Measurements from ENCODE around the gene POMGNT1.

The POMGNT1 gene

DNA sequence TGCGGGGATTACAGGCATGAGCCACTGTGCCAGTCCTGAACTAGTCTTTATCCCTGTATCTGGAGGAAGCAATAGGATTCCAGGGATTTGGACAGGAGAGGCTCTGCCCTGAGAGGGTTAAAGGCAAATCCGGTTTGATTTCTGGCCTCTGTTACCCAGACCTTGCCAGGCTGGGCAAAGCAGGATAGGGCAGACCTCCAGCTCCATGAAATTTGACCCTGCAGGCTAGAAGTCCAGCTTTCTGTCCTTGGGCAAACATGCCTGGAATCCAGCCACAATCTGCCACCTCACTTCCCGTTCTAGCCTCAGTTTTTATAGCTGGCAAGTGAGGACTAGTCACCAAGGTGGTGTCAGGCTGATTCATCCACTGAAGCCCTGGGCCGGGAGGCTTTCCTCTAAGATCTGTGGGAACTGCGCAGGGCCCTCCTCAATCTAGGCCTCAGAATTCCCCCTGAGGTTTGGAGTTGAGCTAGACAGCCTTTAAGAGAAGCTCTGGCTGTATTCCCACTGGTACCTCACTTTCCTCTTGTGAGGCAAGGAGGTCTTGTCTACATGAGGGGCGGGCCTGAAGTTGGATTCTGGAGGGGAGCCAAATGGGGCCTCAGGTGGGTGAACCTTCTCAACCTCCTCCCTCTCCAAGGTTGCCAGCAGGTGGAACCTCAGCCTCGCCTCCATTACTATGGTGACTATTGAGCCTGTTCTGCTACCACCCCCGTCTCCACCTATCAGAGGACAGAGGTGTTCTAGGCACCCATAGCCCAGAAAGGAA, 15.0 kb downstream of the POMGNT1 start:
- no peak for DNase-seq (ENCODE audit: low read depth)

DNA sequence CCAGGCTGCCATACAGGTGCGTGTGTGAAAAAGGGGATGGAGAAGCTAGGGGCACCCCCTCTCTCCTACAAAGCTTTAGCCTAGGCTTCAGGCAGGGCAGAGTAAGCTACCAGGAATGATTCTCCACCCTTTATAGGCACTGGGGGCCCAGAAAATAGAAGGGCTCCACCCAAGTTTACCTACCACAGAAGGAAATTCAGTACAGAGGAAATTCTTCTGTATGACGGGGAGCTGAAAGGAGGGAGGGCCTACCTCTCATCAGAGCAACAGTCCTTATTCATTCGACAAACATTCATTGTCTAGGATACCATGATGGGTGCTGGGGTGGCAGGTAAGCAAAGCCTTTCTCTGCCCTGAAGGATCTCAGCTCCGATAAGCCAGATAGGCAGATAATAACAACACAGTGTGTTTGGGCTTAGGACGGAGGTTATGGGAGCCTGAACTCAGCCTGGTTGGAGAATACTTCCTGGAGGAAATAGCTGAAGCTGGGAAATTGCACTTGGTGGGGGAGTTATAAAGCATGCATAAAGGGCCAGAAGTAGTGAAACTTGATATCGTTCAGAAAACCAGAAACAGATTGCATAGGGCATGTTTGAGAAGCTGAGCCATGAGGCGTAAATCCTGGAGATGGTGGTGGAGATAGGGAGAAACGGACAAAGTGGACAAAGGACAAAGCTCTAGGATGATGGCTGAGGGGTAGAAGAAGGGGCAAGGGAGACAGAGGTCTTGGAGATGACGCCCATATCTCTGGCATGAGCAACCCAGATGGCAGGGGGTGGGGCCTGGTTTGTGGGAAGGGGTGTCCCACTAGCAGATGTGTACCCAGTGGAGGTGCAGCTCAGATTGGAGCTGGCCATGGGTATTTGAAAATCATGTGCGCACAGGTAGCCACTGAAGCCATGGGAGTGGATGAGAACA, 16.6 kb downstream of the POMGNT1 start:
- DNase-seq (ENCODE audit: low read depth): no peak

DNA sequence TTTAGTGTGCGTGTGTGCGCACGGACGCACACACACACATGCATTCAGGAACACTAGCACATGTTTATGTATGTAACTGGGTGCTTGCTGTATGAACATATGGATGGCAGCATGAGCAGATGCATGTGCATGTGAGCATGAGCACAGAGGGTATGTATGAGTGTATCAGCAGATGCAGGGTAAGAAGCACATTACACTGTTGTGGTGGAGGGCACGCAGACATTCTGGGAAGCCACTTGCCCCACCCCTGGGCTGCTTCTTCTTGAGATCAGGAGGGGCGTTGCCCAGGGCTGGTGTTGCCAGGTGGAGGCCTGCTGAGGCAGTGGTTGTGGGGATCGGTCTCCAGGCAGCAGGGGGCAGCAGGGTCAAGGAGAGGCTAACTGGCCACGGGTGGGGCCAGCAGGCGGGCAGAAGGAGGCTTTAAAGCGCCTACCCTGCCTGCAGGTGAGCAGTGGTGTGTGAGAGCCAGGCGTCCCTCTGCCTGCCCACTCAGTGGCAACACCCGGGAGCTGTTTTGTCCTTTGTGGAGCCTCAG, 18.1 kb downstream of the POMGNT1 start:
- no peak for DNase-seq (ENCODE audit: low read depth)

DNA sequence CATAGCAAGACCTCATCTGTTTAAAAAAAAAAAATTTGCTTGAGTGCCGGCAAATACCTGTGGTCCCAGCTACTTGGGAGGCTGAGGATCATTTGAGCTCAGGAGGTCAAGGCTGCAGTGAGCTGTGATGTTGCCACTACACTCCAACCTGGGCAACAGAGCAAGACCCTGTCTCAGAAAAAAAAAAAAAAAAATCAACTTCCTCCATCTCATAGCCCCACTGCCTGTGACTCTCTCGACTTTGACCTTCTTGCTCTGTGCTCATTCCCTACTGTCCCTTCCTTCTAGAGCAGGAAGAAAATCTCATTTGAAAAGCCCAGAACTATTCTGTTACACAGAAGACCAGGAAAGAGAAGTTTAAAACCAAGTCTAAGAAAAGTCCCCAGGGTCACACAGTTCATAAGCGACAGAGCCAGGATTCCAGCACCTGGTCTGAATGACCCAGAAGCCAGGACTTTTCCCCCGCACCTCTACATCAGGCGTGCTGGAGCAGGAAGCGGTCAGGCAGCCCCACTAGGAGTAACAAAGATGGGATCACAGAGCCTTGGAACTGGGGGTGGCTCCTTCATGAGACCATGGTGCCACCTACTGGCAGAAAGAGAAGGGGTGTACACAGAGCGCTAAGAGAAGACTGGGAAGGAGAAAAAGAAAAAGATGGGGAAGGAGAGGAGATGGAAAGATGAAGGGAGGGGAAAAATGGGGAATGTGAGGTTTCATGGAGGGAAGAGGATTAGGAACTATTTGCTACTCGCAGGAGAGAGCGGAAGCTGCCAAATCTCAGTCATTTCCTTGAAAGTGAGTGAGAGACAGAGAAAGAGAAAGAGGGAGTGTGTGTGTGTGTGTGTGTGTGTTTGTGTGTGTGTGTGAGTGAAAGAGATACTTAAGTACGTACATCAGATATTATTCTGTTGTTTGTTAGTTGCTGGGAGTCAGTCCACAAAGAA, 18.8 kb downstream of the POMGNT1 start:
- DNase-seq (ENCODE audit: low read depth): peak; percentile 34

DNA sequence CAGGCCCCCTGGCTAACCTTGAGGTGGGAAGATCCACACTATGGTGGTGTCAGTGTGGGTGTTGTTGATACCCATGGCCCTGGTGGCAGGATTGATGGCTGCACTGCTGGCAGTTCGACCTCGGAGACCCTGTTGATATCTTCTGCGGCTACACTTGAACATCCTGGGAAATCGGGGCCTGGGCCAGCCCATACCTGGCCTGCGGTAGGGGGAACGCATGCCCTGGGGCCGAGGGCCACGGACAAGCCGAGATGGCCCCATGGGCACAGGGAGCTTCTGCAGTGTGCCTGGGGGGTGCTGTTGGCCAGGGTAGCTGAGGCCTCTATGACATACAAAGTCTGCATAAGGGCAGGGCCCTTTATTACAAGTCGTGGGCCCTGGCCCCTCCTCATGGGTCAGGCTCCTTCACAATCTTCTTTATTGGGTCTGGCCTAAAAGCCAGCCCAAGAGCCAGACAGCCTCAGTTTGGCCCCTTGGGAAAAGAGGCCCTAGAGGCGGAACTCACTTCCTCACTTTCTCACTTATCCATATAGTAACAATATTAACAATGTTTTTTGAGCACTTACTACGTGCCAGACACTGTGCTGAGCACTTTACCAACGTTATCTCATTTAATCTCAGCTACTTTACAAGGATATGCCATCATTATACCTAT, 21.9 kb downstream of the POMGNT1 start, which contains the start of gene P3R3URF:
Gene P3R3URF, minus strand, starts transcription at position 278 of the 655 bp plus-strand sequence. Its CDS starts 17 bp downstream, at position 261.
- DNase-seq (ENCODE audit: low read depth): no peak

DNA sequence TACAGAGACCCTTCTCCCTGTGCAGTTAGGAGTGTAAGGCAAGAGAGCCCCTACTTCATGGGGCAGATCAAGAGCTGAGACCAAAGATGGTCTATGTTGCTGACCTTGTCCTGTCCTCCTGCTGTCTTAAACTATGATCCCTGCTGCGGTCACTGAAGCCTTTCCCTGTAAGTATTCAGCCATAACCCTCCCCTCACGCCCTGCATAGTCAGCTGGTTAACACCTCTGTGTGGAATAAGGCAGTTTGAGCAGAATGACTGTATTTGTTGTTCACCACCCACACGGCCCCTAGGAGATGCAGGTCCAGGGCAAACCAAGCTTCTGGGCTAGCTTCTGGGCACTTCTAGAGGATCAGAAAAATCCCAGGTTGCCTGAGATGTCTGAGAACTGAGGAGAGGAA, 23.0 kb downstream of the POMGNT1 start:
- DNase-seq (ENCODE audit: low read depth): no peak

DNA sequence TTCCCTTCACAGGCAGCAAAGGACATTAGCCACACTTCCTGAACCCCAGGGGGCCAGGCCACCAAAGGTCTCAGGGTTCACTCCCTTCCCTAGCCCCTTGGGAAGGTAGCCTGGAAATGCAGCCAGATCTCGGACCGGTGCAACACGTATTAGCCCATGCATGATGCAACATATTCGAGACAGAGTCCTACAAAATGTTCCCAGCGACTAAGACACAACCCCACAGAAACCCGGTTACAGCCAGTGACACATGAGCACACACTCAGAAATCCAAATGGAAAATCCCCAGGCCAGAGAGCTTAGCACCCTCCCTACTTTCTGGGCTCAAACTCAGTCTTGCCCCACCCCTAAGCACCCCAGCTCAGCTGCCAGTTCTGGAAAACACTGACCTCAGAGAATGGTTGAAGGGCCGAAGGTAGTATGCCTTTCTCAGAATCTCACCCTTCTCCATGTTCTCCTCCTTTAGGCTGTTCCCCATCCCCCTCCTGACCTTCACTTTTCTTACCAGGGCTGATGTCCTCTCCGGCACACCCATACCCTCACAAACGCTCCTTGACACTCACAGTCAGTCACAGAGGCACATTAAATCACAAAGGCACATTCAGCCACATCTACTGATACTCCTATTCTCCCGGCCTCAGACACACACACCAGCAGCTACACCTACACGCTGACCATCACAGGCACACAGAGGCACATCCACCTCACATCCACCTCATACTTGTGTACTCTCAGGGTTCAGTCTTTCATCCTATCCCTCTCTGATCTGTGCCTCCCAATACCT, 23.6 kb downstream of the POMGNT1 start, which contains the start of gene TSPAN1:
Gene TSPAN1, plus strand, starts transcription at position 640 of the 784 bp plus-strand sequence. CDS start 6,021 bp downstream, outside the sequence.
- DNase-seq (ENCODE audit: low read depth): no peak

DNA sequence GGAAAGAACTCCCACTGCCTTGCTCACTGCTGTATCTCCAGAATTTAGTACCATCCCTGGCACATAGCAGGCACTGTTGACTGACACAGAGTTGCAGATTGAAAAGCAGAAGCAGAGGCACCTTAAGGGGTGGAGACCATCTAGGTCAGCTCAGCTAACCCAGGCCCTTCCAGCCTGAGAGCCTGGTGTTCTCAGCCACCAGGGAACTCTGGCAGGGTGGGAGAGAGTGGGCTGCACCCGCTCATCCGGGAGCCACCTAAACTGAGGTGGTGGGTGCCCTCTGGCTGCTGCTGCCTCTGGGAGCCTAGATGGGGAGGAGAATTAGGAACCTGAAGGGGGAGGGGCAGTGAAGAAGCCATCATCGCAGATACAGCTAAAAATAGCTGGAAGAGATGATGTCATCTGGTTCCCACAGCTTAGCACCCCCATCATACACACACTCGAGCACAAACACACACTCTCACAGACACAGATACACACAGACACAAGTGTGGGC, 24.8 kb downstream of the POMGNT1 start:
- DNase-seq (ENCODE audit: low read depth): no peak

DNA sequence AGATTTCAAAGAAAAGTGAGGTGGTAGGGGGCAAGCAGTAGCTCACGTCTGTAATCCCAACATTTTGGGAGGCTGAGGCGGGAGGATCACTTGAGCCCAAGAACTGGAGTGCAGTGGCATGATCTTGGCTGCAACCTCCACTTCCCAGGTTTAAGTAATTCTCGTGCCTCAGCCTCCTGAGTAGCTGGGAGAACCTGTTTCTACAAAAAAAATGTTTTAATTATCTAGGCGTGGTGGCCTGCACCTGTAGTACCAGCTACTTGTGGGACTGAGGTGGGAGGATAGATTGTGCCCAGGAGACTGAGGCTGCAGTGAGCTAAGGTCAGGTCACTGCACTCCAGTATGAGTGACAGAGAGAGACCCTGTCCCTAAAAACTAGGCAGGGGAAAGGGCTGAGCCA, 25.9 kb downstream of the POMGNT1 start:
- DNase-seq (ENCODE audit: low read depth): no peak

DNA sequence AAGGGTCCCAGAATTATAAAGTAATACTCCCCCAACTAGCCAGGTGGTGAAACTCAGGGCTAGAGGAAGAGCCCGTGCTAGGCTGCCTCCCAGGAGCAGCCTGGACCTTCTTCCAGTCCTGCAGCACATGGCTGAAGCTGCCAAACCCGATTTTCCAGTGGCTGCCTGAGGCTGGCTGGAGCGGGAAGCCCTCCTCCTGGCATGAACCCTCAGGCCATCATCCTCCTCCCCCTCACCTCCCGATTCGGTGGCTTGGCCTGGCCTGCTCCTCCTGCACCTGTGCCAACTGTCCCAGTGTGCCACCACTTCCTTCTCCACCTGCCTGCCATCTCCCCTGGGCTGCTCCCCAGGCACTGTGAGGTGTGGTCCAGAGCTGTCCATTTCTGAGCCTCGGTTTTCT, 26.4 kb downstream of the POMGNT1 start:
- DNase-seq (ENCODE audit: low read depth): no peak

DNA sequence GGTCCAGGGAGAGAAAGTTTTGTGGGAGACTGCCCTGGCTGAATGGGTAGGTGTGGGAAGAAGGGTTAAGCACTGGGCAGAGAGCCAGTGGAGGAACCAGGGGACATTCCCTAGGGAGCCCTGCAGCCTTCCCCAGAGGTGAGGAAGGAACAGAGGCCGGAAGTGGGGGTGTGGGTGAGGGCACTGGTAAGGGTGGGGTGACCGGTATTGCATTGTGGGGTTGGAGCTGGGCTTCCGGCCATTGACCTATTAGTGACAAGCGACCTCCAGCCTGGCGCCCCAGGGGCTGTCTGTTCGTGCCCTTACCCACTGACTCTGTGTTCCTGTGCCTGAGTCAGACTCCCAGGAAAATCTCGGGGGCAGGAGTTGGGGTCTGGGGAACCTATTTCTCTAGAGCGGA, 26.9 kb downstream of the POMGNT1 start:
- DNase-seq (ENCODE audit: low read depth): no peak

DNA sequence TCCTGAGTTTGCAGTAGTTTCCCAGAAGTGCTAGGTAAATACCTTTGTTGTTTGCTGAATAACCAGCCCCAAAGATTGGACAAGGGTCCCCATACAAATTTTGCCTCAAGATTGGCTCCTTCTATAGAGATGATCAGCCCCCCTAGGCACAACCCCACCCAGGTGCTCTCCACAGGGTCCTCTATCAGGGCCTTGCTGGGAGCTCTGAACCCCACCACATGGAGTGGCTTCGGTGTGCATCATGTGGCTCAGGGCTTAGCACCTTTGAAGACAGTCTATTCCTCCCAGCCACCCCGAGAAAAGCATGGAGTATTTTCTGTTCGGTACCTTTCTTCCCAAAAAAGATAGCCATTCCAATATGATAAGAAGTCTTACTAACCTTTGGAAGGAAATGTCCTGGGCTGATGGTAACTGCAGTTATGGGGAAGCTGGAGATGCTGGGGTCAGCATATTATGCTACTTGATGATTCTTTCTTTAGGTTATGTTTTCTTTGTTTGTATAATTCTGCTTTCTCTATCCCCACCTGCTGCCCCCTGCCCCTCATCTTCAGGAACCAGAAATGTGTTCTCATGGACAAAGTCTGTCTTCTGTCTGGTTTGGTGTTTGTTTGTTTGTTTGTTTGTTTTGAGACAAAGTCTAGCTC, 28.3 kb downstream of the POMGNT1 start:
- no peak for DNase-seq (ENCODE audit: low read depth)

DNA sequence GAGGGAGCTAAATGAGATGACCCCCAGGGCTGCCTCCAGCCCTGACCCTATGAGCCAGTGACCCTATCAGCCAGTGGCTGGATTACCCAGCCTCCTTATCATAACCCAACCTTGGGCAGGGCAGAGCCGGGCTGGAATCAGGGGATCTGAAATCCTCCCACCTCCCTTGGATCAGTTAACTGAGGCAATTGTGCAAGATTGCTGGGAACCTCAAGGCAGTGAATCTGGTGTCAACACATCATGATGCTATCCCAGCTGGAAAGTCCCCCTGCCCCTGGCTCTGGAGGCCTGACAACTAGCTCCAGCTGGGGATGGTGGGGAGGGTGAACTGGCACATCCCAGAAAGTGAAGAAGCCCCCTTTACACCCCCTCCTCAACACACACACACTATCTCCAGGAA, 29.8 kb downstream of the POMGNT1 start:
- DNase-seq (ENCODE audit: low read depth): no peak

DNA sequence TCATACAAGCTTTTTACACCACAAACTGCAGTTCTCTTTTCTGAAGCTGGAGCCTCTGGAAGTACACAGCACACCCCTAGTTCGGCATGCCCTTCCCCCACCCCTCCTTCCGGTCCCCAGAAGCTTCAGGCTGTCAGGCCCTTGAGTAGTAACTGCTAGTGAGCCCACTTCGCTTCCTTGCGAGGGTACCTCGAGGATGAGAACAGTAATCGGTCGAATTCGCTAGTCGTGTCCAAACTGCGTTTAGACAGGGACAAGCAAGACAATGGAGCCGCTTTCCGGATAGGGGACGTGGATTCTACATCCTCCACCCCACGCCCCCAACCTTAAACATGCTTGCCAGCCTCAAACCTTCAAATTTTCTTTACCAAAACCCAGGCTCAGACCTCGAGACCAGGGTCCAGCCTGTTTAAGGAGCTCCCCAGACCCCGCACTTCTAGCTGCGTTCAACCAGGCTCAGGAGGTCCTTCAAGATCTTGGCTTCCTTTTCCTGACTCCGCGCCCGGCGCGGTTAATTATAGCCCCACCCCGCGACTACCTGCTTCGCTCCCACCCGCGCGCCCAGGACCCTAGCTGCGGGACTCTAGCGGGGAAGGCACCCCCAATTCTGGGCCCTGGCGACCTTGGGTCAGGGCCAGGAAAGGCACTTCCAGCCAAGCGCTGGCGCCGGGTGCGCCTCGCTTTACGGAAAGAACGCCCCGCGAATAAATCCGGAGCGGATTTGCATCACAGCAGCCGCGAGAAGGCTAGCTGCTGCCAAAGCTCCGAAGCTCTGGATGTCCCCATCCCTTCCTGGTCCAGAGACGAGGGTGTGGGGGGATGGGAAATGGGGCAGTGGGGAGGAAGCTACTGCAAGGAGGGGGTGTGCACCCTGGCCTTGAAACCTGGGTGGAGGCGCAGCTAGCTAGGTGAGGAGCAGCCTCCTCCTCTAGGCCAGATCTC, 31.4 kb downstream of the POMGNT1 start:
- no peak for DNase-seq (ENCODE audit: low read depth)

DNA sequence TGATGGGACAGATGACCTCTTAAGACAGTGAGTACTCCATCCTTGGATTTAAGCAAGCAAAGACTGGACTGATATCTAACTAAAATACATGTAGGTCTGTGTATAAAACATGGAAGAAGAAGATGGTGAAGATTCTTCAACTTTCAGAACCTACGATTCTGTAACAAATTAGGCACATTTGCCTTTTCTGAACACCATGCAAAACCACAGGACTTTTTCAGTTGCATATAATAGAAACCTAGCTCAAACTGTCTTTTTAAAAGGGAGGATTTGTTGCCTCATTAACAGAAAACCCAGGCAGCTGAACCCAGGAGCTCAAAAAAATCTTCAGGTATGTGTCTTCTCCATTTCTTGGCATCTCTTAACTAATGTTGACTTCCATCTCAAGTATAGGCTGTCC, 38.0 kb downstream of the POMGNT1 start:
- DNase-seq (ENCODE audit: low read depth): no peak

DNA sequence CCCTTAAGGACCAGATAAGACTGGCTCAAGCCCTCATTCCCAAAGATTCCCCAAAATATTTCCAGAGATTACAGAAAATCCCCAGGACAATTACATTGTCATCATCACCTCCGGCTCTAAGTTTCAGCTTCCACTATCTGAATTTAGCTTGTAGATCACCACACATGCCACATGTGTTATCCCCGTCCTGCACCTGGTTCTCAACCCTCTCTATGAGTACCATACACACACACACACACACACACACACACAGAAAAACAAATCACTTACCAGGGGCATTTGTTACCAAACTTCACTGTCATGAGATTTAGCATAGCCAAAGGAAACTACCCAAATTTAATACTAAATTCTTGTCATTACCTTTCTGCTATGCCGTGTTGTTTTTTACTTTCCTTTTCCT, 38.7 kb downstream of the POMGNT1 start:
- DNase-seq (ENCODE audit: low read depth): no peak

DNA sequence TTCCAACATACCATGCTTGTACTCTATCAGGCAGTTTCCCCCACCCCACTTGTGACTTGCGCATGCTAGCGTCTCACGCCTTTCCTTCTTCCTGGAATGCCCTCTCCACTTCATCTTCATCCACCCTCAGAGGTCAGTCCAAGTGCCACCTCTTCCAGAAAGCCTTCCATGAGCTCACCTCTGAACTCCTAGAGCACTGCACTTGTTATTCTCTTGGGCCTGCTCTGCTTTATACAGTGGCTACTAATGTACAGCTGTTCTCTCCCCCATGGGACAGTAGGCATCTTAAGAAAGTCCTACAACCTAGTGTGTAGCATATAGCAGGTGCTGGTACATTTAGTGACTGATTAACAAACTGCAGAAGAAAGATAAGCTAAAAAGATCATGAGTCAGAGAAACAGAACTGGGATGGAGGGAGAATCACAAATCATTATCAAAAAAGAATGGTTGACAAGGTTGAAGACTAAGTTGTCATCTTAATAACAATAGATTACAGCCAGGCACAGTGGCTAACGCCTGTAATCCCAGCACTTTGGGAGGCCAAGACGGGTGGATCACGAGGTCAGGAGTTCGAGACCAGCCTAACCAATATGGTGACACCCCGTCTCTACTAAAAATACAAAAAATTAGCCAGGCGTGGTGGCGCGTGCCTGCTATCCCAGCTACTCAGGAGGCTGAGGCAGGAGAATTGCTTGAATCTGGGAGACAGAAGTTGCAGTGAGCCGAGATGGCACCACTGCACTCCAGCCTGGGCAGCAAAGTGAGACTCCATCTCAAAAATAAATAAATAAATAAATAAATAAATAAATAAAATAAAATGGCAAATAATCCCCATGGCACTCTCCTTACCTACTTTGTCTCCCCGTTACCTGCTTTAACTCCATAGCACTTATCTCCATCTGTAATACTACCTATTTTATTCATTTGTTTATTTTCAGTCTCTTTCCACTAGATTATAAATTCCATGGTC, 39.6 kb downstream of the POMGNT1 start:
- no peak for DNase-seq (ENCODE audit: low read depth)
